OCI-LY7 (cell line): Measurements from ENCODE around the gene EED.

Source experiments
- EZH2phosphoT487 ChIP-seq: fragments of 200-600 bp; sonication (generic); IDR thresholded peaks from 2 replicates; pipeline ENCODE4 v1.6.1; 2018; ENCODE audit warnings: low read depth, borderline replicate concordance, mild to moderate bottlenecking, mixed run types, antibody characterized with exemption, low read length, moderate library complexity, mixed read lengths
- TF ChIP-seq, protein P1 (sequence below): fragments of 200-600 bp; sonication (generic); conservative IDR thresholded peaks from 2 replicates; pipeline ENCODE4 v1.5.1; 2014; ENCODE audit warnings: mild to moderate bottlenecking, antibody characterized with exemption, low read length, moderate library complexity, mixed read lengths

- TF ChIP-seq, protein P1, sequence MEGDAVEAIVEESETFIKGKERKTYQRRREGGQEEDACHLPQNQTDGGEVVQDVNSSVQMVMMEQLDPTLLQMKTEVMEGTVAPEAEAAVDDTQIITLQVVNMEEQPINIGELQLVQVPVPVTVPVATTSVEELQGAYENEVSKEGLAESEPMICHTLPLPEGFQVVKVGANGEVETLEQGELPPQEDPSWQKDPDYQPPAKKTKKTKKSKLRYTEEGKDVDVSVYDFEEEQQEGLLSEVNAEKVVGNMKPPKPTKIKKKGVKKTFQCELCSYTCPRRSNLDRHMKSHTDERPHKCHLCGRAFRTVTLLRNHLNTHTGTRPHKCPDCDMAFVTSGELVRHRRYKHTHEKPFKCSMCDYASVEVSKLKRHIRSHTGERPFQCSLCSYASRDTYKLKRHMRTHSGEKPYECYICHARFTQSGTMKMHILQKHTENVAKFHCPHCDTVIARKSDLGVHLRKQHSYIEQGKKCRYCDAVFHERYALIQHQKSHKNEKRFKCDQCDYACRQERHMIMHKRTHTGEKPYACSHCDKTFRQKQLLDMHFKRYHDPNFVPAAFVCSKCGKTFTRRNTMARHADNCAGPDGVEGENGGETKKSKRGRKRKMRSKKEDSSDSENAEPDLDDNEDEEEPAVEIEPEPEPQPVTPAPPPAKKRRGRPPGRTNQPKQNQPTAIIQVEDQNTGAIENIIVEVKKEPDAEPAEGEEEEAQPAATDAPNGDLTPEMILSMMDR = no peak
- TF ChIP-seq EZH2phosphoT487 = no peak
These were observed 15.2 kb downstream of the EED start for GRCh38 chr11:86259730-86260129.
